Testis (tissue), 3 donors: ENCODE data around the gene ELOVL1. TPM values are rescaled to one million over a fixed set of nuclear protein-coding genes. Genes with fewer than 3 reads are reported as not detected.

ENCODE experiments used
- DNase-seq: peaks from one replicate; pipeline ENCODE4 v3.0.0-alpha.2; 2019
- H3K27ac ChIP-seq, 2 donors: fragments of 200-600 bp; sonication (generic); one replicate each; pipeline ENCODE4 v1.5.1; 2019
- H3K27me3 ChIP-seq: fragments of 200-600 bp; sonication (generic); one replicate; pipeline ENCODE4 v1.5.1; 2019
- H3K36me3 ChIP-seq: fragments of 200-600 bp; sonication (generic); one replicate; pipeline ENCODE4 v1.5.1; 2017; ENCODE audit warnings: low read depth; ENCODE audit errors: missing control alignments
- H3K4me1 ChIP-seq: fragments of 200-600 bp; sonication (generic); one replicate; pipeline ENCODE4 v1.5.1; 2019
- H3K4me3 ChIP-seq, 2 donors: fragments of 200-600 bp; sonication (generic); one replicate each; pipeline ENCODE4 v1.5.1; 2017 to 2019
- H3K9me3 ChIP-seq: fragments of 200-600 bp; sonication (generic); one replicate; pipeline ENCODE4 v1.5.1; 2017
- POLR2A ChIP-seq: fragments of 450-650 bp; IDR thresholded peaks from one replicate; pipeline ENCODE4 v1.6.1; 2017; ENCODE audit warnings: antibody characterized with exemption, mild to moderate bottlenecking, moderate library complexity
- WGBS, 2 donors: methylation state at CpG; one replicate each; pipeline ENCODE4 v1.1.5; 2018; 5-methylcytosine and 5-hydroxymethylcytosine counted together
- intact Hi-C: fragments of 100-400 bp; cut with DNase I; formaldehyde crosslinking; loops from one replicate; pipeline ENCODE4 v1.15.1; 2023; ENCODE audit warnings: low total_unique reads
- polyA plus RNA-seq: library from polyadenylated mRNA; stranded (reverse); fragments of 350-450 nt; fragmentation: Illumina TruSeq; extraction: RNeasy Lipid Tissue Mini Kit (QIAGEN cat#74804); gene quantifications from one replicate; pipeline ENCODE4 v1.2.3, GENCODE V29; 2014; ENCODE audit warnings: low read depth, low replicate concordance; ENCODE audit not compliant: insufficient read depth
- total RNA-seq, 2 donors: library from RNA; depleted of rRNA; stranded (reverse); fragments of >200 nt; gene quantifications; one replicate each; pipeline ENCODE4 v1.2.3, GENCODE V29; 2016
- TF ChIP-seq, protein P1 (sequence below), 3 experiments: fragments of 450-650 bp in 2 of 3; fragments of 200-600 bp in 1 of 3; sonication (generic) in 1 of 3; IDR thresholded peaks; one replicate each; pipeline ENCODE4 v1.5.1; 2016 to 2019; ENCODE audit warnings: antibody characterized with exemption in 3 of 3, mild to moderate bottlenecking in 2 of 3, moderate library complexity in 1 of 3

Gene ELOVL1
- total and polyA plus RNA-seq, 3 donors from 2014 or later: 30.6 to 51.5 (median 40.1) TPM

DNA sequence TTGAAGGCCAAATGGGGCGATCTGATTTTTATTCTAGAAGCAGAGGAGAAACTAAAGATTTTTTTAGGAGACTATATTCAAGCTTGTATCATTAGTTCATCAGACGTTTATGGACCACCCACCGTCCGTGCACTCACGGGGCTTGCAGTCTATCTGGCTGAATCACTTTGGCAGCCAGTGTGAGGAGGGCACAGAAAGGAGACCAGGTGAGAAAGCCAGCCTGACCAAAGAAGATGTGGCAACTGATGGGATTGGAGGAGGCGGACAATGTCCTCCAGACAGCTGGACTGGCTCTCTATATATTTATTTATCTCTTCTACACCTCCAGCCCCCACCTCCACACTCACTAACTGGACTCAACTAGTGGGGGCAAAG, 822 bp upstream of the ELOVL1 start:
- Histone ChIP-seq H3K36me3 (no peaks in the 10 kb centered on the region), H3K27me3 (no peaks in the 10 kb centered on the region), H3K9me3 (no peaks in the 10 kb centered on the region), H3K27ac (peak overlapping the region; percentile 35 to 88), H3K4me3 (peak overlapping the region; percentile 74 to 83), H3K4me1 (peaks cover 18% of the 10 kb centered on the region)
- 11 to 17% methylated on average over 6 of the region's 6 CpGs for WGBS, 2 donors
- DNase-seq: no peak
- intact Hi-C loops: no loop called here
- no peak for TF ChIP-seq POLR2A
- TF ChIP-seq, protein P1, sequence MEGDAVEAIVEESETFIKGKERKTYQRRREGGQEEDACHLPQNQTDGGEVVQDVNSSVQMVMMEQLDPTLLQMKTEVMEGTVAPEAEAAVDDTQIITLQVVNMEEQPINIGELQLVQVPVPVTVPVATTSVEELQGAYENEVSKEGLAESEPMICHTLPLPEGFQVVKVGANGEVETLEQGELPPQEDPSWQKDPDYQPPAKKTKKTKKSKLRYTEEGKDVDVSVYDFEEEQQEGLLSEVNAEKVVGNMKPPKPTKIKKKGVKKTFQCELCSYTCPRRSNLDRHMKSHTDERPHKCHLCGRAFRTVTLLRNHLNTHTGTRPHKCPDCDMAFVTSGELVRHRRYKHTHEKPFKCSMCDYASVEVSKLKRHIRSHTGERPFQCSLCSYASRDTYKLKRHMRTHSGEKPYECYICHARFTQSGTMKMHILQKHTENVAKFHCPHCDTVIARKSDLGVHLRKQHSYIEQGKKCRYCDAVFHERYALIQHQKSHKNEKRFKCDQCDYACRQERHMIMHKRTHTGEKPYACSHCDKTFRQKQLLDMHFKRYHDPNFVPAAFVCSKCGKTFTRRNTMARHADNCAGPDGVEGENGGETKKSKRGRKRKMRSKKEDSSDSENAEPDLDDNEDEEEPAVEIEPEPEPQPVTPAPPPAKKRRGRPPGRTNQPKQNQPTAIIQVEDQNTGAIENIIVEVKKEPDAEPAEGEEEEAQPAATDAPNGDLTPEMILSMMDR (IDR thresholded peaks at IDR 0.05): no peak

GRCh38 chr1:43367026-43367903, 546 bp downstream of the ELOVL1 start:
- Histone ChIP-seq H3K27me3 (no peaks in the 10 kb centered on the region), H3K4me1 (peaks cover 18% of the 10 kb centered on the region), H3K9me3 (no peaks in the 10 kb centered on the region), H3K27ac (peak overlapping the region; percentile 84 to 88), H3K36me3 (no peaks in the 10 kb centered on the region), H3K4me3 (peak overlapping the region; percentile 74 to 83)
- TF ChIP-seq, protein P1 (IDR thresholded peaks at IDR 0.05): peak in 1 of 3 experiments; percentile 4
- no peak for TF ChIP-seq POLR2A
- intact Hi-C loops: no loop called here
- 2 to 4% methylated on average over 21 to 46 of the region's 48 CpGs for WGBS, 2 donors
- no peak for DNase-seq

DNA sequence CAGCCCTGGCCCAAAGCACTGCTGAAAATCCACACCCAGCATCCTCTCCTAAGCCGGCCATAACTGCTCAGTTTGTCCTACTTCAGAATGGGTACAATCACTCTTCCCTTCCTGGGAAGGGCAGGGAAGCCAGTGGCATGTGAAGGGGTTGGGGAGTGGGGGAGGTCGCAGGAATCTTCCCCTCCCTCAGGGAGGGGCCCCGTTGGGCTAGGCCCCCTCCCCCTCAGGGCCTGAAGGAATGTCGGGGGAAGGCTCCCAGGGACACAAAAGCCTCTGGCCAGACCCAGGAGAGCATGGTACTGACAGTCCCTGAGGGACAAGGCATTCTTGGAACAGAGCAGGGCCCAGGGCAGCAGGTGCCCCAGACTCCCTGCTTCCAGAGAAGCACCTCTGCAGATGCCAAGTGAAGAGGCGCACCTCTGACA, 1.2 kb downstream of the ELOVL1 start:
- WGBS, 2 donors: 34% methylated on average over 5 of the region's 5 CpGs; no CpG with 5 or more reads in 1 of the 2 donors
- TF ChIP-seq POLR2A: no peak
- TF ChIP-seq, protein P1 (IDR thresholded peaks at IDR 0.05): no peak
- intact Hi-C loops: no loop called here

DNA sequence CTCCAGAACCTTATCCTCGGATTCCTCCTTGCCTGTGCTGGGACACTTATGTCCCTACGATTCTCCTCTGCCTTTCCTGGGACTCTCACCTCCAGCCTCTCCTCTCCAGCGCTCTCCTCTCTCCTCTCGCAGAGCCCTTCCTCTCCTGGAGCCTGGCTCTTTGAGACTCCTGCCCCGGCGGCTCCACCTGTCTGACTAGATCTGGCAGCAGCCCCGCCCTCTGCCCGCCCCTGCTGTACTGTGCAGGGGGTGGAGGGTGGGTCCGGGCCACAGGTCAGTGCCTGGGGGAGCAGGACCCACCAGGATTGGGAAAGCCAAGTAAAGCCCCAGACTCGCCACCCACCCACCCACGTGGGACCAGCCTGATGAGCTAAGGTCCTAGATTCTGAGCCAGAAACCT, 1.6 kb downstream of the ELOVL1 start:
- WGBS, 2 donors: 71 to 76% methylated on average over 10 to 11 of the region's 11 CpGs
- Histone ChIP-seq H3K27me3 (no peaks in the 10 kb centered on the region), H3K4me3 (no peak overlapping the region), H3K27ac (peak overlapping the region in 1 of 2 donors; percentile 88), H3K36me3 (no peaks in the 10 kb centered on the region), H3K9me3 (no peaks in the 10 kb centered on the region), H3K4me1 (peaks cover 18% of the 10 kb centered on the region)
- intact Hi-C loops: no loop called here
- TF ChIP-seq, protein P1 (IDR thresholded peaks at IDR 0.05): no peak
- TF ChIP-seq POLR2A: no peak
- no peak for DNase-seq

More for the DNA sequence above, 1.2 kb downstream of the ELOVL1 start:
- peak overlapping the region in 1 of 2 donors; percentile 88 for H3K27ac ChIP-seq
- no peaks in the 10 kb centered on the region for H3K9me3 ChIP-seq
- H3K27me3 ChIP-seq: no peaks in the 10 kb centered on the region
- H3K36me3 ChIP-seq: no peaks in the 10 kb centered on the region
- DNase-seq: no peak
- peak overlapping the region in 1 of 2 donors; percentile 83 for H3K4me3 ChIP-seq
- H3K4me1 ChIP-seq: peaks cover 18% of the 10 kb centered on the region
